Activated naive CD8-positive, alpha-beta T cell treated with anti-CD3 and anti-CD28 coated beads, Interleukin-2, amount 10 ng/mL, durations not matched to agents 7 days and 5 days (primary cell): Measurements from ENCODE around the gene PARD3. TPM values are rescaled to one million over a fixed set of nuclear protein-coding genes. Genes with fewer than 3 reads are reported as not detected.
A peak's percentile ranks its signal among the peaks of the same experiment; 100 is the strongest.

ENCODE experiments used
- ATAC-seq: fragments of 150-1000 bp; cut with Tn5 transposase; one replicate; pipeline ENCODE4 v1.10.0; 2021; ENCODE audit warnings: low read depth, moderate library complexity
- POLR2A ChIA-PET: fragments of 350-600 bp; sonication (Branson Sonifier 250); formaldehyde crosslinking; loops from one replicate; lab custom pipeline; 2021; ENCODE audit warnings: antibody characterized with exemption; lab: Charles Lee
- DNase-seq: peaks from one replicate; pipeline ENCODE4 v3.0.0; 2021
- H3K27ac Mint-ChIP-seq: one replicate; pipeline ENCODE4 v1.8.0; 2022; ENCODE audit warnings: mild to moderate bottlenecking, mixed read lengths
- H3K27me3 Mint-ChIP-seq: one replicate; pipeline ENCODE4 v1.8.0; 2022; ENCODE audit warnings: mild to moderate bottlenecking, moderate library complexity, mixed read lengths
- H3K36me3 Mint-ChIP-seq: one replicate; pipeline ENCODE4 v1.8.0; 2021; ENCODE audit warnings: mild to moderate bottlenecking, mixed read lengths
- H3K4me1 Mint-ChIP-seq: one replicate; pipeline ENCODE4 v1.8.0; 2021; ENCODE audit warnings: mixed read lengths
- H3K4me3 Mint-ChIP-seq: one replicate; pipeline ENCODE4 v1.8.0; 2022; ENCODE audit warnings: mild to moderate bottlenecking, moderate library complexity, mixed read lengths
- H3K9me3 Mint-ChIP-seq: one replicate; pipeline ENCODE4 v1.8.0; 2021; ENCODE audit warnings: mixed read lengths
- total RNA-seq, 2 experiments: library from RNA; stranded (reverse); gene quantifications; one replicate each; pipeline ENCODE4 v1.2.3, GENCODE V29; 2021

PARD3 gene
- total RNA-seq, 2 experiments from 2014 or later: 0.48 to 0.55 TPM

GRCh38 chr10:34148305-34148657 is 666.8 kb downstream of the PARD3 start:
- H3K27ac Mint-ChIP-seq: no peak overlapping the region
- no peaks in the 10 kb centered on the region for H3K9me3 Mint-ChIP-seq
- peaks cover 3% of the 10 kb centered on the region for H3K27me3 Mint-ChIP-seq
- no peak overlapping the region for H3K4me3 Mint-ChIP-seq
- H3K36me3 Mint-ChIP-seq: no peaks in the 10 kb centered on the region
- no peak for ATAC-seq
- POLR2A ChIA-PET: no interaction called here
- DNase-seq: no peak
- H3K4me1 Mint-ChIP-seq: no peaks in the 10 kb centered on the region

- Mint-ChIP-seq H3K27ac (no peak overlapping the region), H3K4me1 (no peaks in the 10 kb centered on the region), H3K36me3 (no peaks in the 10 kb centered on the region), H3K4me3 (no peak overlapping the region), H3K9me3 (no peaks in the 10 kb centered on the region), H3K27me3 (peaks cover 3% of the 10 kb centered on the region)
- no peak for ATAC-seq
- POLR2A ChIA-PET: no interaction called here
- DNase-seq: no peak
Measured at GRCh38 chr10:34147641-34148304, 667.3 kb downstream of the PARD3 start.

DNA sequence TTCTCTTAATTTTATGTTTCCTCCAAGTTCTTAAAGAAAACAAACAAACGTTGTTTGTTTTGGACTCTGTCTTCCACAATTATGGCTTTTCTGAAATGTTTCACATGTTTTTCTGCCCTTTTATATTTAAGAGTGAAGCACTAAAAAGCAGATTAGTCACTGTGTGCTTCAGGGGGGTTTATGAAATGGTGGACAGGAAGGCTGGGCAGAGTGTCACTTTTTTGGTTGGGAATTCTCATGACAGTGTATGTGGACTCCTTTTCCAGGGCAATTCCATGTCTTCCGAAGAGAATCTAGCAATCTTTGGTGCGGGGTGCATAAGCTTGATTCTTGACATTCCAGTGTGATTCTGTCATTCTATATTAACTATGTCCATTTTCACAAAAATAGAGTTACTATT is 669.4 kb downstream of the PARD3 start:
- no peak overlapping the region for H3K4me3 Mint-ChIP-seq
- peaks cover 6% of the 10 kb centered on the region for H3K27me3 Mint-ChIP-seq
- H3K27ac Mint-ChIP-seq: no peak overlapping the region
- no peaks in the 10 kb centered on the region for H3K9me3 Mint-ChIP-seq
- ATAC-seq (no peak), DNase-seq (no peak)
- H3K36me3 Mint-ChIP-seq: no peaks in the 10 kb centered on the region
- no peaks in the 10 kb centered on the region for H3K4me1 Mint-ChIP-seq
- POLR2A ChIA-PET: no interaction called here

DNA sequence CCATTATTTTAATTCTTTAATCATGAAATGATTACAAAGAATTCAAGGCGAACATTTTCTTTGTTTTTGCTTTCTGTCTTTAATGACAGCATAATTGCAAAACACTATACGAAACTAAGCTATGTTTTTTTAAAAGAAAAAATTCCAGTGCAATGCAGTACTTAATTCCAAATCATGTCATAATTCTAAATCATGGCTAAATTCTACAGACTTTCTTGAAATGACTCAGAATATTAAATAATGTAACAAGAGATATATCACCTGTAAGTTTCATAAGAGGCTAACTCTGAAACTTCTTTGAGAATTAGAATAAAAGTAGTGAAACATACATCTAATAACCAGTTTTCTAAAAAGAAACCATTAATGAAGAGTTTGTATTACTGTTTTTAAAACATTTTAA is 671.6 kb downstream of the PARD3 start:
- no peaks in the 10 kb centered on the region for H3K9me3 Mint-ChIP-seq
- no peak overlapping the region for H3K27ac Mint-ChIP-seq
- POLR2A ChIA-PET: no interaction called here
- H3K4me1 Mint-ChIP-seq: no peaks in the 10 kb centered on the region
- no peak overlapping the region for H3K4me3 Mint-ChIP-seq
- DNase-seq (no peak), ATAC-seq (no peak)
- no peaks in the 10 kb centered on the region for H3K36me3 Mint-ChIP-seq
- peaks cover 19% of the 10 kb centered on the region for H3K27me3 Mint-ChIP-seq

DNA sequence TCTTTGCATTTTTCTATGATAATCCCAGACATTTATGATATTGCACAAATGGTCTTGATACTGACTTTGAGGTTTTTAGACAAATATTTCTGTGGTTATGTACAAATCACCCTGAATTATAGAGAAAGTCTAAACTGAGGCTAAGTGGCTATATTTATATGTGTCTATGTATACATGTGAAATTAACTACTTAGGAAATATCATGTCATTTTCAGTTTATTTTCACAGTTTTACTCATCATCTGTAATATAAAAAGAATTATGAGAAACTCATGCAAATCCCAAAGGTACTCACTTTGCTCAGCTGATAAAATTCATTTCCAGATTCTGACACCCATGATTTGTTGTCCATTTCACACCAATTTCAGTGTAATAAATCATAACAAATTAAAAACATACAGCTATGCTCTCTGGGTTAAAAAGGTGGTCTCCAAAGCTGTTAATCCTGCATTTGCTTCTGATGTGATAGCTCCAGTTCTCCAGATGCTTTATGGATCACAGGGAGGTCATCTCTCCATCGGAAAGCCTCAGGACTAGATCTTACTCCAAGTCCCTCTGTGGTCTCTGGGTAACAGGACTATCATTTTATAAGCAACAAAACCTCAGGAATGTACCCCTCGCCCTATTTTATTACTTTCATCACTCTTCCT is 673.9 kb downstream of the PARD3 start:
- Mint-ChIP-seq H3K4me3 (no peak overlapping the region), H3K4me1 (no peaks in the 10 kb centered on the region), H3K27me3 (peaks cover 16% of the 10 kb centered on the region), H3K27ac (no peak overlapping the region), H3K36me3 (no peaks in the 10 kb centered on the region), H3K9me3 (peaks cover 2% of the 10 kb centered on the region)
- POLR2A ChIA-PET: no interaction called here
- ATAC-seq: no peak
- DNase-seq: no peak

DNA sequence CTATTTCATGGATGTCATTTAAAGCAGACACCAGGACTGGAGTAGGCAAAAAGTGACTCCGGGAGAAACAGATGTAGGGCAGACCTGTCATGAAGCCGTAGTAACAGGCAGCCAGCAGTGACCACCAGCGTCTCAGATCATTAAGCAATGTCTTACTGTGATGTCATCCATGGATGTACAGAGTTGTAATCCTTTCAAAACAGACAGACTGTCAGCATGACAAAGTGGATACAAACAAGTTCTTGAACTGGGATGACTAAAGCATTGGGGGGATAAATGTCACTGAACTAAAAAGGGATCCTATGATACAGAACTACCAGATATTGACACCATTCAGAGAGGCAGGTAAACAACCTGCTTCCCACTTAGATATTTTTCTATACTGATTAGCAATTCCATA is 675.5 kb downstream of the PARD3 start:
- Mint-ChIP-seq H3K4me1 (peaks cover 5% of the 10 kb centered on the region), H3K27me3 (peaks cover 19% of the 10 kb centered on the region), H3K9me3 (peaks cover 2% of the 10 kb centered on the region), H3K4me3 (no peak overlapping the region), H3K36me3 (no peaks in the 10 kb centered on the region), H3K27ac (no peak overlapping the region)
- POLR2A ChIA-PET: no interaction called here
- DNase-seq: no peak
- ATAC-seq: no peak

DNA sequence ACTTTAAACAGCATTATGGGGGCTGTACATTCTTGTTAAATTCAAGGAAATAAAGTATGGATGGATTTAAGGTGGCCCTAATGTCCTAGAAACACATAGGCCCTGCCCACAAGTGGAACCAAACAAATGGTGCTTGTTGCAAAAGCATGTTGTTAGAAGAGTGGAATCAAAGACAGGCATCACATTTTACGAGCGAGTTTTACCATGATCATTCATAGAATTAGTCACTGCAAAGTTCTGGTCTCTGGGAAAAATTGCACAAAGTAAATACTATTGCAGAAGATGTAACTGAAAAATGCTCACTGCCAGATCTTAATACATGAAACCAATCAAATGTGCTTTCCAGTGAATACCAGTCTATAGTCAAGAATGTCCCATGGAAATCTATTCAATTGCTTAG is 677.1 kb downstream of the PARD3 start:
- no peak overlapping the region for H3K27ac Mint-ChIP-seq
- H3K36me3 Mint-ChIP-seq: no peaks in the 10 kb centered on the region
- peaks cover 2% of the 10 kb centered on the region for H3K9me3 Mint-ChIP-seq
- DNase-seq (no peak), ATAC-seq (no peak)
- POLR2A ChIA-PET: no interaction called here
- peaks cover 5% of the 10 kb centered on the region for H3K4me1 Mint-ChIP-seq
- H3K4me3 Mint-ChIP-seq: no peak overlapping the region
- H3K27me3 Mint-ChIP-seq: peaks cover 19% of the 10 kb centered on the region

- DNase-seq: no peak
- Mint-ChIP-seq H3K36me3 (no peaks in the 10 kb centered on the region), H3K27me3 (peaks cover 17% of the 10 kb centered on the region), H3K4me3 (no peak overlapping the region), H3K9me3 (peaks cover 2% of the 10 kb centered on the region), H3K4me1 (peaks cover 5% of the 10 kb centered on the region), H3K27ac (no peak overlapping the region)
- no peak for ATAC-seq
- POLR2A ChIA-PET: no interaction called here
Measured at GRCh38 chr10:34137201-34137600, 677.9 kb downstream of the PARD3 start.

GRCh38 chr10:34135515-34135914 is 679.6 kb downstream of the PARD3 start:
- ATAC-seq (peak; percentile 26), DNase-seq (no peak)
- no peaks in the 10 kb centered on the region for H3K36me3 Mint-ChIP-seq
- peaks cover 15% of the 10 kb centered on the region for H3K27me3 Mint-ChIP-seq
- peaks cover 5% of the 10 kb centered on the region for H3K4me1 Mint-ChIP-seq
- H3K9me3 Mint-ChIP-seq: peaks cover 2% of the 10 kb centered on the region
- POLR2A ChIA-PET: no interaction called here
- no peak overlapping the region for H3K4me3 Mint-ChIP-seq
- H3K27ac Mint-ChIP-seq: no peak overlapping the region

DNA sequence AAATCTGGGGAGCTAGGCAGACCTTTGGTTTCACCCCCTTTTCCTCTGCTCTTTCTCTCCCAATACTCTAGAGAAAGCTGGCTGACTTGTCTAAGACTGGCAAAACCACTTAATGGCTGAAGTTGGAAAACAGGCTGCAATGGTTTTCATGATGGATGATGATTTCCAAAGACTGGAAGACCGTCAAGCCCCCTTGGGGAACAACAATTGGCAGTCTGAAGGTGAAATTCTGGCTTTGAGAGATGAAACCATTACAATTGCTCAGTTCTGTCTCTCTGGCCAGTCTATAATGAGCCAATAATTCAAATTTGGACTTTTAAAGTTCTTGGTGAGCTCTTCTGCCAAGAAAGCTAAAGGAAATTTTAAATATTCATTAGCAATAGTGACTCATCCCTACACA is 680.5 kb downstream of the PARD3 start:
- DNase-seq (no peak), ATAC-seq (no peak)
- POLR2A ChIA-PET: no interaction called here
- peaks cover 9% of the 10 kb centered on the region for H3K27me3 Mint-ChIP-seq
- no peaks in the 10 kb centered on the region for H3K36me3 Mint-ChIP-seq
- H3K4me1 Mint-ChIP-seq: peaks cover 5% of the 10 kb centered on the region
- peaks cover 6% of the 10 kb centered on the region for H3K9me3 Mint-ChIP-seq
- no peak overlapping the region for H3K27ac Mint-ChIP-seq
- H3K4me3 Mint-ChIP-seq: no peak overlapping the region

DNA sequence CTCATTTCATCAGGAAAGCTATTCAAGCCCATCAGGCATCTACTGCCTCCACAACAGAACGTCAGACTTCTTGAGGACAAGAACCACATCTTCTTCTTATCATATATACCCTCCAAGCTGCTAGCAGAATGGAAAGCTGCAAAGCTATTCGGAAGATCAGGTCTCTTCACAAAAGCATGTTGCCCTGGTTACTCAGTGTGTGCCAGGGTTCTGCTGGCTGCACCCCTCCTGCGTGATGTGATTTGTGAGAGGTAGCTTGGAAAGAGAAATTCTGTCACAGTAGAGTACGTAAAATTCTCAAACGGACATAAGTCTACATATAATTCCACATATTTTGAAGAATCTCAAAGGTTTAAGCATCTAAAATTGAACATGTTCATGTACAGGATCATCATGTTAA is 681.7 kb downstream of the PARD3 start:
- Mint-ChIP-seq H3K27me3 (peaks cover 6% of the 10 kb centered on the region), H3K9me3 (peaks cover 6% of the 10 kb centered on the region), H3K4me3 (no peak overlapping the region), H3K27ac (no peak overlapping the region), H3K36me3 (no peaks in the 10 kb centered on the region), H3K4me1 (peaks cover 5% of the 10 kb centered on the region)
- POLR2A ChIA-PET: no interaction called here
- DNase-seq (no peak), ATAC-seq (no peak)

DNA sequence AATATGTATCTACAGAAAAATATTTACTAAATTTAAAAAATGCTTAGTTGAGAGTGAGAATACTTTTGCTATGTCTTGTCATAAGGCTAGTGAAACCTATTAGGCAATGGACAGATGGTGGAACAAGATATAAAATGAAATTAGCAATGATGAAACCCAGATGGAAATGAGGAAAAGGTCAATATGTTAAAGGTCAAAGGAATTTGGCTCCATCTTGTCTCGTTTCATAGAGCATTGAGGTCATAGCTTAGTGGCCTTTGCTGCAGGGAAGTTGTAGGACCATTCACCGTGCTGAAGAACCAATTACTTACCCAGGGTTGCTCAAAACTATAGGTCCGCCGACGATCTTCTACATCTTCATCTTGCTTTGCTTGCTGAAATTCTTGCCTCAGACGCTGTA is 683.9 kb downstream of the PARD3 start:
- POLR2A ChIA-PET: no interaction called here
- peaks cover 6% of the 10 kb centered on the region for H3K9me3 Mint-ChIP-seq
- no peak for DNase-seq

GRCh38 chr10:34127676-34128075 is 687.4 kb downstream of the PARD3 start:
- peaks cover 6% of the 10 kb centered on the region for H3K9me3 Mint-ChIP-seq
- ATAC-seq (no peak), DNase-seq (no peak)
- no peaks in the 10 kb centered on the region for H3K36me3 Mint-ChIP-seq
- peaks cover 9% of the 10 kb centered on the region for H3K27me3 Mint-ChIP-seq
- peaks cover 3% of the 10 kb centered on the region for H3K4me1 Mint-ChIP-seq
- no peak overlapping the region for H3K4me3 Mint-ChIP-seq
- POLR2A ChIA-PET: no interaction called here
- H3K27ac Mint-ChIP-seq: no peak overlapping the region

More for the DNA sequence above, 683.9 kb downstream of the PARD3 start:
- Mint-ChIP-seq H3K4me3 (no peak overlapping the region), H3K27me3 (peaks cover 13% of the 10 kb centered on the region), H3K36me3 (no peaks in the 10 kb centered on the region), H3K4me1 (peaks cover 5% of the 10 kb centered on the region), H3K27ac (no peak overlapping the region)
- ATAC-seq: no peak

- no peaks in the 10 kb centered on the region for H3K36me3 Mint-ChIP-seq
Measured at GRCh38 chr10:34126371-34127151, 688.5 kb downstream of the PARD3 start.

More at GRCh38 chr10:34126371-34127151, 688.5 kb downstream of the PARD3 start:
- POLR2A ChIA-PET: no interaction called here
- peaks cover 9% of the 10 kb centered on the region for H3K27me3 Mint-ChIP-seq
- H3K4me3 Mint-ChIP-seq: no peak overlapping the region
- H3K4me1 Mint-ChIP-seq: peaks cover 14% of the 10 kb centered on the region
- DNase-seq (no peak), ATAC-seq (no peak)
- H3K27ac Mint-ChIP-seq: no peak overlapping the region
- peaks cover 6% of the 10 kb centered on the region for H3K9me3 Mint-ChIP-seq
